Liver (tissue), 3 donors: Measurements from ENCODE around the gene HRH3.

Experiments
- CTCF ChIP-seq: fragments of 150-350 bp; IDR thresholded peaks from 2 replicates; pipeline ENCODE4 v1.5.1; 2017; ENCODE audit warnings: improper control_type of control experiment, low read depth, low read length; ENCODE audit not compliant: missing input control
- EGR1 ChIP-seq, 2 donors: IDR thresholded peaks; 2 replicates each; pipeline ENCODE4 v1.6.1; 2016 to 2018; ENCODE audit warnings: antibody characterized with exemption in 2 of 2, low read depth in 2 of 2
- FOXA2 ChIP-seq: IDR thresholded peaks from 2 replicates; pipeline ENCODE4 v1.6.1; 2016; ENCODE audit warnings: antibody characterized with exemption
- SP1 ChIP-seq: IDR thresholded peaks from 2 replicates; pipeline ENCODE4 v1.6.1; 2018; ENCODE audit warnings: antibody characterized with exemption, mild to moderate bottlenecking
- YY1 ChIP-seq: IDR thresholded peaks from 2 replicates; pipeline ENCODE4 v1.6.1; 2016; ENCODE audit warnings: antibody characterized with exemption, mild to moderate bottlenecking
- TF ChIP-seq, protein P1 (sequence below): IDR thresholded peaks from 2 replicates; pipeline ENCODE4 v1.6.1; 2016; ENCODE audit warnings: antibody characterized with exemption, mild to moderate bottlenecking
- donor health status: healthy.
- donor health status: healthy.

DNA sequence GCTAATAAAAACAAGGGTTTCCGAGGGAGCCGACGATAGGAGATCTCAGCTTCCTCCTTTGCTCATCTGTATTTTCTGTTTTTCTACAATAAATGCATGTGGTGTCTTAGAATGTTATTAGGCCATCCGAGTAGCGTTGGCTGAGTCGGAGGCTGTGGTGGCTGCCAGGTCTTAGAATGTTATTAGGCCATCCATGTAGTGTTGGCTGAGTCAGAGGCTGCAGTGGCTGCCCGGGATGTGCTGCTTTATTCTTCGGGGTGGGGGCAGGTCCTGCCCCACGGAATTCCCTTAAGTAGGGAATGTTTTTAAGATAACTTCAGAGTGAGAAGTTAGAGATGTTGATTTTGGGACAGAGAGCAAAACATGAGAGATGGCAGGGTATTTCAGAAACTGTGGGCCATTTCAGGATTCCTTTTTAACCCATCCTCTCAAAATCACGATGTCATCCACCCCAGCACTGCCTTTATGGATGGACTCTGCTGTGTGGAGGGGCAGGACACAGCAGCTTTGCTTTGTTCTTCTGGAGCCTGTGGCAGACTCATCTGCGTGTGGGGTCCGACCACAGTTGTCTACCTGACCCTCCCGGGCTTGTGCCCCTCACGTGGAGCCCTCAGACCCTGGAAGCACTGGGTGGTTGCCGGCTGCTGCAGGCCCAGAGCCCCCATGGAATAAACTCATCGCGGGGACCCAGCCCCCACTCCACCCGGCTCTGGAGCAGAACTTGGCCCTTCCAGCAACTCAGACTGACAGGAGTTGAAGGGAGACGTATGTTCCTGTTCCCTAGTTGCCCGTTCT, 38.6 kb upstream of the HRH3 start:
- no peak for TF ChIP-seq FOXA2
- no peak for TF ChIP-seq CTCF
- TF ChIP-seq EGR1 (IDR thresholded peaks at IDR 0.05; ENCODE audit: low read depth in 2 of 2), result no peak
- no peak for TF ChIP-seq YY1
- TF ChIP-seq SP1, result no peak
- TF ChIP-seq, protein P1, sequence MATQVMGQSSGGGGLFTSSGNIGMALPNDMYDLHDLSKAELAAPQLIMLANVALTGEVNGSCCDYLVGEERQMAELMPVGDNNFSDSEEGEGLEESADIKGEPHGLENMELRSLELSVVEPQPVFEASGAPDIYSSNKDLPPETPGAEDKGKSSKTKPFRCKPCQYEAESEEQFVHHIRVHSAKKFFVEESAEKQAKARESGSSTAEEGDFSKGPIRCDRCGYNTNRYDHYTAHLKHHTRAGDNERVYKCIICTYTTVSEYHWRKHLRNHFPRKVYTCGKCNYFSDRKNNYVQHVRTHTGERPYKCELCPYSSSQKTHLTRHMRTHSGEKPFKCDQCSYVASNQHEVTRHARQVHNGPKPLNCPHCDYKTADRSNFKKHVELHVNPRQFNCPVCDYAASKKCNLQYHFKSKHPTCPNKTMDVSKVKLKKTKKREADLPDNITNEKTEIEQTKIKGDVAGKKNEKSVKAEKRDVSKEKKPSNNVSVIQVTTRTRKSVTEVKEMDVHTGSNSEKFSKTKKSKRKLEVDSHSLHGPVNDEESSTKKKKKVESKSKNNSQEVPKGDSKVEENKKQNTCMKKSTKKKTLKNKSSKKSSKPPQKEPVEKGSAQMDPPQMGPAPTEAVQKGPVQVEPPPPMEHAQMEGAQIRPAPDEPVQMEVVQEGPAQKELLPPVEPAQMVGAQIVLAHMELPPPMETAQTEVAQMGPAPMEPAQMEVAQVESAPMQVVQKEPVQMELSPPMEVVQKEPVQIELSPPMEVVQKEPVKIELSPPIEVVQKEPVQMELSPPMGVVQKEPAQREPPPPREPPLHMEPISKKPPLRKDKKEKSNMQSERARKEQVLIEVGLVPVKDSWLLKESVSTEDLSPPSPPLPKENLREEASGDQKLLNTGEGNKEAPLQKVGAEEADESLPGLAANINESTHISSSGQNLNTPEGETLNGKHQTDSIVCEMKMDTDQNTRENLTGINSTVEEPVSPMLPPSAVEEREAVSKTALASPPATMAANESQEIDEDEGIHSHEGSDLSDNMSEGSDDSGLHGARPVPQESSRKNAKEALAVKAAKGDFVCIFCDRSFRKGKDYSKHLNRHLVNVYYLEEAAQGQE, result no peak
